ENCODE data around the gene TNFRSF17.
"Not testable (repeated sequence)": the region's sequence is repeated elsewhere in the genome, so short reads cannot be mapped to it uniquely, and the experiment has no call there.

The TNFRSF17 gene

GRCh38 chr16:11964761-11965551 is at the start of gene TNFRSF17:
Gene TNFRSF17, plus strand, starts transcription at chr16:11965210. Its CDS starts 115 bp downstream, at chr16:11965325.
- no peak for DNase-seq (ENCODE audit: low spot score)

GRCh38 chr16:11915644-11916523 is 49.1 kb upstream of the TNFRSF17 start, which contains the start of gene GSPT1:
Gene GSPT1, minus strand, starts transcription at chr16:11915956. Its CDS starts 236 bp downstream, at chr16:11915720.
- DNase-seq (ENCODE audit: low spot score) = peak; percentile 97

DNA sequence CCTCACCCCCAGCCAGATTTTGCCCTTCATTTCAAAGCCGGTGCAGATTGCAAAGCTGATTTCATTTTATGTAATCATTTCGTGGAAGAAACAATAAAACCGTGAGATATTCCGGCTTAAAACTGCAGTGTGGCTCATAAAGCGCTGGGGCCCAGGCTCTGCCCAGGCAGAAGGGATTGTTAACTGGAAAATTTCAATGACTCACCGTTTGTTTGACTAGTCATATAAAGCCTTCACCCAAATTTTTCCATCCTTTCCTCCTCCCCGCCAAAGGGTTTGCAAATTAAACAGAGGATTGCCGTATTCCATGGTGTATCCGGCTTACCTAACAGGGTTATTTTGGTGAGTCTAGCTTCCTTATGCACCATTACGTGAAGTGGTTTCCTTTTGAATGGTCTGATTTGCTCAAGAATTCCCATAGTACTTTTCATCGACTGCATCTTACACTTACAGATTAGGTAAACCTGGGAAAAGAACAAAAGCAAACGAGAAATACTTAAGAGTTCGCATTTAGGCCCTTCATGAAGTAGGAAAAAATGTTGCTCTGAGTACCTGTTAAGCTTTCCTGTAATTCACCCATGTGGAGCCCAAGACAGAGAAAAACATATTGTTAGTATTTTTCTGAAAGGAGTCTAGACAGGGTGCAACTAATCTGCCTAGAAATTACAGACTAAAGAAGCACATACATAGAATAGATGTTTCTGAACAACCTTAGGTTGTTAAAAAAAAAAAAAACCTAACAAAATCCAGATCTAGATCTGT is 48.3 kb upstream of the TNFRSF17 start:
- peak; percentile 68 for DNase-seq (ENCODE audit: low spot score)

DNA sequence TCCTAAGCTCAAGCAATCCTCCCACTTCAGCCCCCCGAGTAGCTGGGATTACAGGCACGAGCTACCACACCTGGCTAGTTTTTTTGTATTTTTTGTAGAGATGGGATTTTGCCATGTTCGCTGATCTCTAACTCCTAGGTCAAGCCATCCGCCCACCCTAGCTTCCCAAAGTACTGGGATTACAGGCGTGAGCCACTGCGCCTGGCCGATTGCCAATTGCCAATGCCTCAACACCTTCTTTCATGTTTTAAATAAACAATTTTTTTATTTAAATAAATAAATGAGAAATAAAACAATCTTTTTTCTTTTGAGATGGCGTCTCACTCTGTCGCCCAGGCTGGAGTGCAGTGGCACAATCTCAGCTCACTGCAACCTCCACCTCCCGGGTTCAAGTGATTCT is 41.0 kb upstream of the TNFRSF17 start:
- DNase-seq (ENCODE audit: low spot score) = not testable (repeated sequence)

DNA sequence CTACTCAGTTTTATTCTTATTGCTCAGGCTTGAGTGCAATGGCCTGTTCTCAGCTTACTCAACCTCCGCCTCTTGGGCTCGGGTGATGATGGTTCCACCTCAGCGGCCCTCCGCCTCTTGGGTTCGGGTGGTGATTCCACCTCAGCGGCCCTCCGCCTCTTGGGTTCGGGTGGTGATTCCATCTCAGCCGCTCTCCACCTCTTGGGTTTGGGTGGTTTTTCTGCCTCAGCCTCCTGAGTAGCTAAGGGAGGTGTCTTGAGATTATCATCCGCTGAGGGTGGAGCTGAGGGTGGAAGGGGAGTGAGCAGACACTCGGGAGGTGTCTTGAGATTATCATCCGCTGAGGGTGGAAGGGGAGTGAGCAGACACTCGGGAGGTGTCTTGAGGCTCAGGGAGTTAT is 37.7 kb upstream of the TNFRSF17 start:
- not testable (repeated sequence) for DNase-seq (ENCODE audit: low spot score)

DNA sequence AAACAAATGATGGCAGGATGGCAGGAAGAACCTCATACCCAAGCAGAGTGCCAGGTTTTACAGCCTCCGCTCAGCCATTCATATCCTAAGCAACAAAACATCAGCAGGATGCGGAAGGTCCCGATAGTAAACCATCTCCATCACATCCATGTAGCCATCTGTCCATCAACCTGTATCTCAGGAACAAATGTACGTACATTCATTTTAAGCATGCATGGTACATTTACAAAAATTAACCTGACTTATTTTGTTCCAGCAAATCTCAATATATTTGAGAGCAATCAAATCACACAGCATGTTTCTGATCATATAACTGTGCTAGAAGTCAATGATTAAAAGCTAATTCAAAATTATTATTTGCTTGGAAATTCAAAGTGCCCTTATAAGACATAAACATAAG is 23.1 kb upstream of the TNFRSF17 start, which contains the start of gene NPIPB2:
Gene NPIPB2, minus strand, starts transcription at position 101 of the 400 bp plus-strand sequence. Its CDS starts 0 bp downstream, at position 101.
- DNase-seq (ENCODE audit: low spot score) = not testable (repeated sequence)

DNA sequence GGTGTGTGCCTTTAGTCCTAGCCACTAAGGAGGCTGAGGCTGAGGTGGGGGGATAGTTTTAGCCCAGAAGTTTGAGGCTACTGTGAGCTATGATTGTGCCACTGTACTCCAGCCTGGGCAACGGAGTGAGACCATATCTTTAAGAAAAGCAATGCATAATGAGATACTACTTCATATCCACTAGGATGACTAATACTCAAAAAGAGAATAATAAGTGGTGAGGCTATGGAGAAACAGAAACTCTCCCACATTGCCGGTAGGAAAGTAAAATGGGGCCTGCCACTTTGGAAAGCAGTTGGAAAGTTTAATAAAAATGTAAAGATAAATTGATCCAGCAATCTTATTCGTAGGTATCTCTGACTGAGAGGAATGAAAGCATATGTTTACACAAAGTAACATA is 18.6 kb upstream of the TNFRSF17 start:
- no peak for DNase-seq (ENCODE audit: low spot score)

GRCh38 chr16:11948819-11949218 is 16.2 kb upstream of the TNFRSF17 start:
- DNase-seq (ENCODE audit: low spot score) = no peak

- DNase-seq (ENCODE audit: low spot score) = peak; percentile 74
Measured at GRCh38 chr16:11949527-11949926, 15.5 kb upstream of the TNFRSF17 start.

GRCh38 chr16:11950388-11950787 is 14.6 kb upstream of the TNFRSF17 start:
- DNase-seq (ENCODE audit: low spot score) = no peak

GRCh38 chr16:11953576-11953975 is 11.4 kb upstream of the TNFRSF17 start:
- DNase-seq (ENCODE audit: low spot score) = not testable (repeated sequence)

GRCh38 chr16:11955713-11956123 is 9.3 kb upstream of the TNFRSF17 start:
- peak; percentile 92 for DNase-seq (ENCODE audit: low spot score)

DNA sequence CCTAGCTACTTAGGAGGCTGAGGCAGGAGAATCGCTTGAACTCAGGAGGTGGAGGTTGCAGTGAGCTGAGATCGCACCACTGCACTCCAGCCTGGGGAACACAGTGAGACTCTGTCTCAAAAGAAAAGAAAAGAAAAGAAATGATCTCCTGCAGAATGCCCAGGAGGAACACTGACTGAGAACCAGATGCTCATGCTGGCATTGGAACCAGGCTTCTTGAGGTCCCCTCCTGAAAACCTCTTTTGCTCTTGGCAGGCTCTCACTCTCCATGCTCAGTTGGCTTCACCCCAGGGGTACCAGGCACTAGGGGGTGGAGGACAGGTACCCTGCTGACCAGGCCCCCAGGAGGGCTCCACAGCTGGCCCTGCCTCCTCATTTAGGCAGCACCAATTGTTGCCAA is 8.5 kb upstream of the TNFRSF17 start:
- no peak for DNase-seq (ENCODE audit: low spot score)

DNA sequence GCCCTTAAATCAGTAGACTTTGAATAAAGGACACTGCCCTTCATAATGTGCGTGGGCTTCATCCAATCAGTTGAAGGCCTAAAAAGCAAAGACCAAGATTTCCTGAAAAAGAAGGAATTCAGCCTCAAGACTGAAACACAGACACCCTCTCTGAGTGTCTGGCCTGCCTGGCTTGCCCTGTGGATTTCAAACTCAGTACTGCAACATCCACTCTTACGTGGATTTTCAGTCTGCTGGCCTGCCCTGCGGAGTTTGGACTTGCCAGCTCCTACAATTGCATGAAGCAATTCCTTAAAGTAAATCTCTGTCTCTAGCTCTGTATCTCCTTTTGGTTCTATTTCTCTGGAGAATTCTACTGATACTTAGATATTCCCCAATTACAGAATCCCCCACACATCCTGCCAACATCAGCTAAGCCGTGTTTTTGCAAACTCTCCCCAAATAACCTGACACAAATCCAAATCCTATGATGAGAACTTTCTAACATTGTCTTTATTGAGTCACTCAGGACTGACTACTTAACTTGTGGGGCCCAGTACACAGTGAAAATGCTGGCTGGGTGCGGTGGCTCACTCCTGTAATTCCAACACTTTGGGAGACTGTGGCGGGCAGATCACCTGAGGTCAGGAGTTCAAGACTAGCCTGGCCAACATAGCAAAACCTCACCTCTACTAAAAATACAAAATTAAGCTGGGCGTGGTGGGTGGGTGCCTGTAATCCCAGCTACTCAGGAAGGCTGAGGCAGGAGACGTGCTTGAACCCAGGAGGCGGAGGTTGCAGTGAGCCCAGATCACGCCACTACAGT is 7.2 kb upstream of the TNFRSF17 start:
- no peak for DNase-seq (ENCODE audit: low spot score)

- DNase-seq (ENCODE audit: low spot score) = not testable (repeated sequence)
Measured at GRCh38 chr16:11962457-11962856, 2.6 kb upstream of the TNFRSF17 start.

DNA sequence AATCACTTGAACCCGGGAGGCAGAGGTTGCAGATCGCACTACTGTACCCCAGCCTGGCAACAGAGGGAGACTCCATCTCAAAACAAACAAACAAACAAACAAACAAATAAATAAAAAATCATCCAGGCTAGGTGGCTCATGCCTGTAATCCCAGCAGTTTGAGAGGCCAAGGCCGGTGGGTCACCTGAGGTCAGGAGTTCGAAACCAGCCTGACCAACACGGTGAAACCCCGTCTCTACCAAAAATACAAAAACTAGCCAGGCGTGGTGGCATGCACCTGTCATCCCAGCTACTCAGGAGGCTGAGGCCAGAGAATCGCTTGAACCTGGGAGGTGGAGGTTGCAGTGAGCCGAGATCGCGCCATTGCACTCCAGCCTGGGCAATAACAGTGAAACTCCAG is 2.0 kb upstream of the TNFRSF17 start:
- not testable (repeated sequence) for DNase-seq (ENCODE audit: low spot score)

- no peak for DNase-seq (ENCODE audit: low spot score)
Measured at GRCh38 chr16:11963706-11964105, 1.3 kb upstream of the TNFRSF17 start.

- no peak for DNase-seq (ENCODE audit: low spot score)
Measured at GRCh38 chr16:11966173-11966572, 1.2 kb downstream of the TNFRSF17 start.

DNA sequence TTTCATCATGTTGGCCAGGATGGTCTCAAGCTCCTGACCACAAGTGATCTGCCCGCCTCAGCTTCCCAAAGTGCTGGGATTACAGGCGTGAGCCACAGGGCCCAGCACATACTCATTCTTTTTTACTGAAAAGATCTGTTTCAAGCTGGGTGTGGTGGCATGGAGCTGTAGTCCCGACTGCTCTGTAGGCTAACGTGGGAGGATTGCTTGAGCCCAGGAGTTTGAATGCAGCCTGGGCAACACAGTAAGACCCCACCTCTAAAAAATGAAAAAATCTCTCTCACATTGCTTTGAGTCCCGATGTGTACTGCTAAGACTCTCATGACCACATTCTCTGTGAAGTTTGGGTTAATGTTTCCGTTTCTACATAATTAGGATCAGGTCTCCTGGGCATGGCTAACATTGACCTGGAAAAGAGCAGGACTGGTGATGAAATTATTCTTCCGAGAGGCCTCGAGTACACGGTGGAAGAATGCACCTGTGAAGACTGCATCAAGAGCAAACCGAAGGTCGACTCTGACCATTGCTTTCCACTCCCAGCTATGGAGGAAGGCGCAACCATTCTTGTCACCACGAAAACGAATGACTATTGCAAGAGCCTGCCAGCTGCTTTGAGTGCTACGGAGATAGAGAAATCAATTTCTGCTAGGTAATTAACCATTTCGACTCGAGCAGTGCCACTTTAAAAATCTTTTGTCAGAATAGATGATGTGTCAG is 2.3 kb downstream of the TNFRSF17 start:
- no peak for DNase-seq (ENCODE audit: low spot score)

GRCh38 chr16:11968577-11968976 is 3.6 kb downstream of the TNFRSF17 start:
- no peak for DNase-seq (ENCODE audit: low spot score)

Data from AG20443 (cell line).